Activated CD8-positive, alpha-beta memory T cell treated with anti-CD3 and anti-CD28 coated beads for 24 hours (primary cell): ENCODE data around the gene EEIG1.

ENCODE experiments used
- DNase-seq: peaks from one replicate; pipeline ENCODE4 v3.0.0-alpha.2; 2020

The EEIG1 gene

GRCh38 chr9:127958728-127959127 is 22.1 kb downstream of the EEIG1 start:
- DNase-seq = no peak

DNA sequence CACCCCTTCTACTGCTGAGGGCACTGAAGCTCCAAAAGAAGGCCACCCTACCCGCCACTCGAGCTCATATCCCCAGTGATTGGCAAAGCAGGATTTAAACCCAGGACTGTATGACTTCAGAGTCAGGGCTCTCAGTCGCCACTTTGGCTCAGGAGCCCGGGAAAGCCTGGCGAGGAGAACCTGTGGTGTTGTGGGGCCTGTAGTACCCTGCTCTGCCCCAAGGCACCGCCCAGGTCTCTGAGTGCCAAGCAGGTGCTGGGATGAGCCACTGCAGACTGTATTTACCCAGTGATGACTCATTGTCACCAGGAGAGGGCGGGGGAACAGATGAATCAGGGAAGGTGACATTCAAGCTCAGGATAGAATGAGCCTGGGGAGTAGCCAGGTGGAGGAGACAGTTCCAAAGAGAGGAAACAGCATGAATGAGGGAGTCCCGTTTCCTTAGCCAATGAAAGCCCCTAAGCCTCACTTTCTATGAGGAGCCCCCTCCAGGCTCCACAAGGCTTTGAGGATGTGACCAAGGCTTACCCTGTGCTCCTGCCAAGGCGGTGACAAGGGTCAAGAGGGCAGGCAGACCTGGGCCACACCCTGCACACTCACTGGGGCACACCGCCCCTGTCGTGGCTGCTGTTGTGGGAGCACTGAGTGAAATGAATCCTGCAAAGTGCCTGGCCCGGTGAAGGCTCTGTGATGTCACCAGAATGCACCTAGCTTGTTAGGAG is 25.3 kb downstream of the EEIG1 start:
- no peak for DNase-seq

DNA sequence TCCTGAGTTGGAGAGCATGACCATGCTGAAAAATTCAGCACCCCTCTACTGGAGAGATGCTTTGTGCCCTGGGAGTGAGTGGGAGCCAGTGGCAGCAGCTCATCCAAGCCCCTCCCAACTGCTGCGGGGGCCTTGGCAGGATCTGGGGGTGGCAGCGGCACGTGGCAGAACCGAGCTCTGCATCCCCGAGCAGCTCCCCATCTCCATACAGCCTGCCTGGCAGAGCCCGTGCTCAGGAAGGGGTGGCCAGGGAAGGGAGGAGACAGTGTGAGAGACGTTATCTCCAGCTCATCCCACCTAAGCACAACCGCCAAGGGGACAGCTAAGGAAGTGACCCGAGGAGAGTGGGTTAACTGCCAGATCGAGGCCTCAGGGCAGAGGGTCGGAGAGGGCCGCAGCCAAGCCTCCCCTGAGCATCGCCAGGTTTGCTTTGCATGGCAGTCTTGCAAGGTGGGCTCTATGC is 25.9 kb downstream of the EEIG1 start:
- DNase-seq = no peak

DNA sequence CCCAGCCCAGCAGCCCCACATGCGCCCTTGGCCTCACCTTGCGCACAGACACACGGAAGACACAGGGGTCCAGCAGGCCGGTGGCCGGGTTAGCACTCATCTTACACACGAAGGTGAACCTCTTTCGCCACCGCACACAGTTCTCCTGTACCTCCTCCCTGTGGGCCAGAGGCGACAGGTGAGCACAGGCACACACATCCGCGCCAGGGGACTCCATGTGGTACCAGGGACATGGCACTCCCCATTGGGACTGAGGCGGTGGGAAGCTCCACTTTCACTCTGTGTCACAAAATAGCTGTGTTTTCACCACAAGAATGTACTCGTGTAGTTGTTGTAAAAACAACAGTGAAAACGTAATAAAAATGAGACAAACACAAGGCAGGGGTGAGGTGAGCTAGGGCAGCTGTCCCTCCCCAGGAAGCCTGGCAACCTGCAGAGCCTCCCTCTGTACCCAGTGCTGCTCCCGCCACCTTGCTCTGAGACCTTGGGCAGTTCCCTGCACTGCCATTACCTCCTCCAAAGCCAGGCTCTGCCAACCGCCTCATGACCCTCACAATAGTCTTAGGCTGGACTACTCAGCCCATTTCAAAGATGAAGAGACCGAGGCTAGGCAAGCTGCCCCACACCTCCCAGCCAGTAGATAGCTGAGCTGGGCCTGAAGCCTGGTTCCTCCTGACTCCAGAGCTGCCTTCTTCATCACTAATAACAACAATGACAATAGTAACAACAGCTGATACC is 26.9 kb downstream of the EEIG1 start:
- DNase-seq = no peak

DNA sequence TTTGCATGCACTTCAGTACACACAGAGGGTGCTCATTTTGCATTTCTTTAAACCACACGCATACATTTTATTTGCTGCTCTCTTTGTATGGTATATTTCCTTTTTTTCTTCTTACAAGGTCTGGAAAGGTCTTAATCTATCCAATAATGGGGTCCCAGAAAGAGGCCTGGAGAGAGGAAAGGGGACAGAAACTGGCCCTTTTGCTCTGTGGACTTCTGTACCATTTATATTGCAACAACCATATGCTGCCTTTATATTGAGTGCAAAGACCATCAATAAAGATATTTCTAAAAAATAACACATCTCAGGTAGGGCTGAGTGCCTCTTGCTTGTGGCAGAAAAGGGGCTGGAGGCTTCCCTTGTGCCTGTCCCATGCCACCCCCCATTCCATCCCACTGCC is 27.6 kb downstream of the EEIG1 start:
- no peak for DNase-seq

DNA sequence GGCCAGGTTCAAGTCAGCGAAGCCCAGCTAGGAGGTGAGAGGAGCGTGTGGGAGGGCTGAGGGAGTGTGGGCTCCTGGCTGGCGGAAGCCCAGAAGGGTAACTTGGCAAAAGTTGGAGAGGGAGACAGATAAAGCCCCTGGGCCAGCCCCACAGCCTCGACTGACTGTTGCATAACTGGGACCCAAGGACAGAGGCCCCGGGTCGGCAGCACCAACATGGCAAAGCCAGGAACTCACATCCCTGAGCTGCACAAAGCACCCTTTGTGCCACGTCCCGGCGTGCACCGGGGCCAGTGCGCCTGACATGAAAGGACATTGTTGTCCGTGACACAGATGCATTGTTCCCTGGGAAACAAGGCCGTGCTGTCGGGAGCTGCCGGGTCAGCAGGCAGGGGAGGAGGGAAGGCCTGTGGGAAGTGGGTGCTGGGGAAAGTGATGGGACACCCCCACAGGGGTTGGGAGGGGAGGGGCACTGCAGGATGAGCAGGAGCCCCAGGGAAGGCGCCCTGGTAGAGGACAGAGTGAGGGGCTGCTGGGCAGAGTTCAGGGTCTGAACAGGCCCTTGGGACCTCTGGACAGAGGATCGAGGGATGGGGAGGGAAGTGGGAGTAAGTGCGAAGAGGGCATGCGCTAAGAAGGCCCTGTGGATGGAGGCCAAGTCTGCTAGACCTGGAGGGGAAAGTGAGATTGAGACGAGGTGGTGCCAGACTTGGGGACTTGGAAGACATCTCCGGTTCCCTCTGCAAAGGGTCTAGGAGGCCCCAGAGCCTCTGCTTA is 30.1 kb downstream of the EEIG1 start:
- DNase-seq = no peak

- no peak for DNase-seq
These were observed 30.8 kb downstream of the EEIG1 start for GRCh38 chr9:127949827-127950512.

- no peak for DNase-seq
These were observed 32.7 kb downstream of the EEIG1 start for GRCh38 chr9:127947841-127948710.

DNA sequence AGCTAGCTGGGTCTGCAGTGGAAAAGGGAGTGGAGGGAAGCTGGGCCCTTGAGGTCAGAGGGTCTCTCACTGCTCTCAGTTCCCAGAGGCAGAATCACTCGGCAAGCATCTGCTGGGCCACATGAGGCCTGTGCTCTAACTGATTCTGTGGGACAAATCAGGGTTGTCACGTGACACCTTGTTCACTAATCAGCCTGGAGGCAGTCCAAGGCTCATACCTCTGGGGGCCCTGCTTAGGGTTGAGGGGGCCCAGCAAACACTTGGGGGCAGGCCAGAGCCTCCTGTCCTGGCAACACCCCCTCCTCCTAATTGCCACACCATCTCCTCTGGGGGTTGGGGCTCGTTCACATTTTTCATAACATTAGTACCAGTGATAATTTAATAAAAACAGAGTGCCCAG is 34.1 kb downstream of the EEIG1 start:
- no peak for DNase-seq

DNA sequence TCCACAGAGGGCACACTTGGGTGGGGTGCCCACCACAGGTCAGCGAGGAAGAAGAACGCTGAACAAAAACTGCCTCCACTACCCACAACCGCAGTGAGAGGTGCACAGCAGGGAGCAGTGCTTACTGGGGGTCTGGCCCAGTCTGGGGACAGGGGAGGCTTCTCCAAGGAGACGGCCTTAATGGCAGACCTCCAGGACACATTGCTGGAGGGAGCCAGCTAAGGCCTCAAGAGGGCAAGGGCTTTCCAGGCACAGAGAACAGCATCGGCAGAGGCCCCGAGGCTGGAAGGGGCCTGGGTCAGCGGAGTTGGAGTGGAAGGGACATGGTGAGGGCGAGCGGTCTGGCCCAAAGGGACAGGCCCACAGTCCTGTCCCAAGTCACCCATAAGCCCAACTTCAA is 34.8 kb downstream of the EEIG1 start:
- no peak for DNase-seq

GRCh38 chr9:127945338-127945737 is 35.5 kb downstream of the EEIG1 start:
- no peak for DNase-seq

DNA sequence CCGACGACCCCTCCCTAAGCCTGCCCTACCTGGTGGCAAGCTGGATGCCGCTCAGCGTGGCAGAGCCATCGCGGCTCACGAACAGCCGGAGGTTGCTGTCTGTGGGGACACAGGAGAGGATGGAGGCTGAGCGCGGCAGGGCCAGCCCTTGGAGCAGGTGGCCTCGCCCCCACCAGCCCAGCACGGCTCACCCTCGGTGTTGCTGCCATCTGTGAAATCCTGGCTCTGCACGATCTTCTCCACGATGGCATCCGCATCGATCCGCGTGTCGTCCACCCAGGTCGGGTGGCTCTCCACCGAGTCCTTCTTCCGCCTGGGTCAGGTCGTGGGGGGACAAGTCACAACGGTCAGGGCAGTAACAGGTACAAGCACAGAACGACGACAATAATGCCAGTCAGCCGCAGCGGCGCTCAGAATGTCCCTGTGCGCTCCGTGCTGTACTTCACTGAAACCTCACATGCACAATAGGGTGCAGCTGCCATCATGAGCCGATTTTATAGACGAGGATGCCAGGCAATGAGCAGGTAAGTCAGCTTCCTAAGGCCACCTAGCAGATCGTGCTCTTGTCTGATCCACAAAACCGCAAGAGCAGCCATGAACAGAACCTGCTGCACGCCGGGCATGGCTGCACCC is 36.1 kb downstream of the EEIG1 start:
- DNase-seq = no peak

GRCh38 chr9:127943731-127944144 is 37.1 kb downstream of the EEIG1 start:
- DNase-seq = peak; percentile 91

DNA sequence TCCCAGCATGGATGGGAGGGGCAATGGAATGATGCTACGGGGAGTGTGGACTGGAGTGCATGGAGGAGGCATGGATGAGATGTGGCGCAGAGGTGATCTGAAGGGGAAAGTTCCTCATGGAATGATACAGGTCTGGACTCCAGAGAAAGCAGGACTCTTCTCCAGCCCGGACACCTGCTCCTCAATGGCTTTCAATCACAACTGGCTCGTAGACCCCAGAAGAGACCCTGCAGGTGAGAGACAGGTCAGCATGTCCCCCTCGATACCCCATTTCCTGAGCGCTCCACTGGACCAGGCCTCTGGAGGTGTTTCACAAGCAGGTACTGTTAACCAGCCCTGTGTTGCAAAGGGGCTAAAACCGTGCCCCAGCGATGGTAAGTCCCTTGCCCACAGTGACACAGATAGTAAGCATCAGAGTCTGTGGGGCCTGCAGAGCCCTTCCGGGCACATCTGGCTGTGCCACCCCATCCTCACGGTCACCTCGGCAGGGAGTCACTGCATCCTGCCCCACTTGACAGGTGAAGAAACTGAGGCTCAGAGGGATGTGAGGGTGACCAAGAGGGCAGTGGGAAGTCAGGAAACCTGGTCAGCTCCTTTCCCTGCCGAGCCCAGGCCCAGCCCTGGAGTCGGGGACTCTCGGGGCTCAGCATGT is 37.7 kb downstream of the EEIG1 start:
- no peak for DNase-seq

GRCh38 chr9:127942216-127943010 is 38.4 kb downstream of the EEIG1 start:
- DNase-seq = peak; percentile 81

DNA sequence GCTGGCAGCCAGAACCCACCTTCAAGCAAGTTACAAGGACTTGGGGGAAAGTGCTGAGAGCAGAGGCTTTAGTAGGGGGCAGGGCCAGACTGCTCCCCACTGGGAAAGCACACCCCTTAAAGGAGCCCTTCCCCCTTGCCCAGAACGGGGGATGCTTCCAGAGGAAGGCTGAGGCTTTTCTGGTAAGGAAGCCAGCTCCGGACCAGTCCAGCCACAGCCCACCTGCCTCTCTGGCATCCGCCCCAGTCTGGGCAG is 38.9 kb downstream of the EEIG1 start:
- no peak for DNase-seq

DNA sequence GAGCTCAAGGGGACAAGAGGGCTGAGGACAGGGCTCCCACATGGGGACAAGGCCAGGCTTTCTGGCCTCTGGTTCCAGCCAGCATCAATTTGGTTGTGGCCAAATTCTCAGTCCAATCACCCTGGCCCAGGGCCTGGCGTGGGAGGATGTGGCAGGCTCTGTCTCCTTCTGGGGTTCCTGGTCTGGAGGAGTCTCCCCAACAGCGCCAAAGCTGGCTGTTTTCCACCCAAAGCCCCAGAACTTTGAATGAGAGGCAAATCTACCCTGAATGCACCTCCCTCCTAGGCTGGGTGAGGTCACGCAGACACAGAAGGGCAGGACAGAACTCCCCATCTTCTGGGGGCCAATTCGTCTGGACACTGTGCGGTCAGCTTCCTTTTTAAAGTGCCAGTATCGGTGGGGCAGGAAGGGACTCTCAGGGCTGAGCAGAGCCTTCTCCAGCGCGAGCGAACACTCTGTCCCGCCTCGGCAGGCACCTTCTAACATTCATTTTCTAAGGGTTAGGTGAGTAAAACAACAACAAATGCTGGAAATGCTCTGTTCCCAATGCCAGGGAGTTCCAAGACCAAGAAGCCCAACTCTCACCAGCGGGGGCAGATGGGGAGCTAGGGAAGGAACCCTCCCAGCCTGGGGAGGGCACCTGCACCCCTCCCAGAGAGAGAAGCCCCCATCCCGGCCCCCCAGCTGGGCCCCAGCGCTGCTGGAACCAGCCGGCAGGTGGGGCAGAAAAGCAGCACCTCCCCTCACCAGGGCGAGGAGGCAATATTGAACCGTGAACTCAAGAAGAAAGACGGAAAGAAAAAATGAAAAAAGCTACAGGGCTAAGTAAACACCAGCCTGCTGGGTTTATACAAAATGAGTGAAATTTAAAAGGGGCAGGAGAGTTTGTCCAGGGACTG is 39.5 kb downstream of the EEIG1 start:
- DNase-seq = no peak

GRCh38 chr9:127940593-127940992 is 40.2 kb downstream of the EEIG1 start:
- no peak for DNase-seq

DNA sequence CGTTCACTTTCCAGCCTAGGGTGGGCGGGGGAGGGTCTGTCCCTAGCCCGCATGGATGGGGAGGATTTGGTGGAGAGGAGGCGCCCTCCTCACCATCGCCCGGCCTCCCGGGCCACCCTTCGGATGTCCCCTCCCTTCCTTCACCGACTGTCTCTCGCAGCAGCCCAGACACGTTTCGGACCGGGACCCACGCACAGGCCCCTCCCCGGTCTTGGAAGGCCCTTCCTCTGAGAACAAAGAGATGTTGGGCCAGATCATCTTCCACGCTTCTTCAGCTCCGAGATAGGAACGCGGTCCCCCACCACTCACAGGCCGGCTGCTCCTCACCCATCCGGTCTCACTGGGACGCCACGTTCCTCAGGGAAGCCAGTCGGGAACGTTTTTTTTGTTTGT is 42.5 kb downstream of the EEIG1 start:
- no peak for DNase-seq
